Dendritic cell treated with granulocyte-macrophage colony-stimulating factor and Interleukin-4, amounts not matched to agents 40 ng/mL and 50 ng/mL, for 4 days (primary cell): ENCODE measurements around the gene MUC21.
"Not testable (repeated sequence)": the region's sequence is repeated elsewhere in the genome, so short reads cannot be mapped to it uniquely, and the experiment has no call there.

Source experiments
- H3K27ac Mint-ChIP-seq: one replicate; pipeline ENCODE4 v1.8.0; 2022; ENCODE audit warnings: mild to moderate bottlenecking, mixed read lengths
- H3K27me3 Mint-ChIP-seq: one replicate; pipeline ENCODE4 v1.8.0; 2022; ENCODE audit warnings: mild to moderate bottlenecking, mixed read lengths
- H3K36me3 Mint-ChIP-seq: one replicate; pipeline ENCODE4 v1.8.0; 2022; ENCODE audit warnings: low read depth, mixed read lengths
- H3K4me1 Mint-ChIP-seq: one replicate; pipeline ENCODE4 v1.8.0; 2022; ENCODE audit warnings: low read depth, mixed read lengths
- H3K4me3 Mint-ChIP-seq: one replicate; pipeline ENCODE4 v1.8.0; 2022; ENCODE audit warnings: mild to moderate bottlenecking, moderate library complexity, mixed read lengths
- H3K9me3 Mint-ChIP-seq: one replicate; pipeline ENCODE4 v1.8.0; 2022; ENCODE audit warnings: mixed read lengths
- intact Hi-C: fragments of 100-400 bp; cut with micrococcal nuclease; formaldehyde crosslinking; loops from one replicate; pipeline ENCODE4 v1.15.0; 2022

Gene MUC21

DNA sequence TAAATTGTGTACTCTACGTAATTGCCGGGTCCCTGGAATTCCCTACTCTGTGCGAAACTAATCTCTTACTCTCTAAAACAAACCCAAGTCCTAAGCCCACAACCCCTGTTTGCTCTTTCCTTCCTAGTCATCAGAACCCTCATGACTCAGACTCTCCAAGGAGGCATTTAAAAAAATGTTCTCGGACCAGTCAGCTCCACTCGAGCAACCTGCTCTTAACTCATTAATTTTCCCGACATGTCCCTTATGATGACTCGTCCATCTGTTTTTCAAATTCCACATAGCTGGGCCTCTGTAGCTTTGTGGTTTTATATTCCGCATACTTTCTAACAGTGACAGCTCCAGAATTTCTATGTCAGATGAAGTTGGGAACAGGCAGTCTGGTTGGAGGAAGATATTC lies 24.2 kb downstream of the MUC21 start:
- H3K4me3 Mint-ChIP-seq: no peak overlapping the region
- peaks cover 15% of the 10 kb centered on the region for H3K4me1 Mint-ChIP-seq
- no peaks in the 10 kb centered on the region for H3K36me3 Mint-ChIP-seq
- intact Hi-C loops: no loop called here
- no peaks in the 10 kb centered on the region for H3K9me3 Mint-ChIP-seq
- no peak overlapping the region for H3K27ac Mint-ChIP-seq
- H3K27me3 Mint-ChIP-seq: peaks cover 27% of the 10 kb centered on the region

DNA sequence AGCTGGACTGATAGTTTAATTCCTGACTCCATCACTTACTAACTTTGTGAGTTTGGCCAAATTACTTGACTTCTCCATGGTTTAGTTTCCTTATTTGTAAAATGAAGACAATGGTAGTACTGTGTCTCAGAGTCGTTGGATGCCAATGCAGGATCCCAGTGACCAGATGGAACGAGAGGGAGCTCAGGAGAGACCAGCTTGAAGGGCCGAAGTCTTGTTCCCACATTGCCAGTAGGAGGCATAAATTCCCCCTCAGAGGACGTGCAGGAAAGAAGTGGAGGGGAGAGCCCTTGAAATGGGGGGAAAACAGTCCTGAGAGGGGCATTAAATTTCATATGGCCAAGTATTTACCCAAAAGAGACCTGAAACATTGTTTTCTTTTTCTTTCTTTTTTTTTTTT lies 24.6 kb downstream of the MUC21 start:
- Mint-ChIP-seq H3K36me3 (no peaks in the 10 kb centered on the region), H3K9me3 (no peaks in the 10 kb centered on the region), H3K27me3 (peaks cover 31% of the 10 kb centered on the region), H3K4me3 (no peak overlapping the region), H3K27ac (no peak overlapping the region), H3K4me1 (peaks cover 15% of the 10 kb centered on the region)
- intact Hi-C loops: no loop called here

DNA sequence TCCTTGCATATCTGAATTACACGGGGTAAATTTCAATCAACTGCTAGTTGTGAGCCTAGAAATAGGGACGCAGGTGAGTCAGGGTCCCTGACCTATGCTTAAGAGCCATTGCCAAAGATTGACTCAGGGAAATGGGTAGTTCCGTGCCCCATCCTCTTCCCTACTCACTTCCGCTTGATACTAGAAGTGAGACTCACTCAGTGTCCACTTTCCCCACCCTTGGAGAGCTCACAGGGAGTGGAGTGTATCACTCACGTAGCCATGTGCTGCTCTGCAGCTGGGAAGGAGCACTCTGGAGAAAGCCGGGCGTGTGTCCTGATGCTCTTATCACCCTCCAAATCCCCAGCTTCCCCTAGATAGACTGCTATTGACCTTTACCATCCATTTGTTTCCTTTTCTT lies 26.2 kb downstream of the MUC21 start:
- Mint-ChIP-seq H3K27me3 (peaks cover 44% of the 10 kb centered on the region), H3K27ac (no peak overlapping the region), H3K36me3 (no peaks in the 10 kb centered on the region), H3K9me3 (no peaks in the 10 kb centered on the region), H3K4me3 (no peak overlapping the region), H3K4me1 (peaks cover 13% of the 10 kb centered on the region)
- intact Hi-C loops: no loop called here

DNA sequence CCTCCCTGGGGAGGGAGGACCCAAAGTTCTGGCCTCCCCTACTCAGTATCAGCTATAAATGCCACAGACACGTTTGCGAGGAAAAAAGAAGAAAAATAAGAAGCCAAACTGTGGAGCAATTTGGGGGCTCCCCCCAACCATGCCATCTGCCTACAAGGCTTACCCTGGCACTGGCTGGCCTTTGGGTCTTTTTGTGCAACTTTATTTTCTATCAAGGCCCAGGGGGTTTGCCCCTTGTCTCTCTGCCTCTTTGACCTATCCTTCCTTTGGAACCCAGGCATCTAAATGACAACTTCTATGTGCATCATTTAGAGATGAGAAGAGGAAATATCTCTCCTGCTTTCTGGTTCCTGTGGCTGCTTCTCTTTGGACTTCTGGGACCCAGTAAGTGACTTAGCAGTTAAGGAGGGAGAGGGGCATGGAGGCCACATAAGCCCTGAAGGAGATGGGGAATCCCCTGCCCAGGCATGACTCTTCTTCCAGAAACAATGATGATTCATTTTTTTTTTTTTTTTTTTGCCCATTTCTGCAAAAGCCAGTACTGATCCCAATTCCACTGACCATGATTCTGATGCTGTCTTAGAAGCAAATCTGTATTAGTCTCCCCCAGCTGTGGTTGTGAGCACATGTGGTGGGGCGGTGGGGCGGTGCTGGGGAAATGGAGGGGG lies 27.0 kb downstream of the MUC21 start, which contains the start of gene MUC22:
MUC22 (plus strand) TSS at position 82 of the 668 bp plus-strand sequence; CDS start at position 315, 233 bp downstream.
- no peaks in the 10 kb centered on the region for H3K9me3 Mint-ChIP-seq
- H3K27me3 Mint-ChIP-seq: peaks cover 45% of the 10 kb centered on the region
- H3K4me3 Mint-ChIP-seq: no peak within 1 kb of the TSS
- H3K36me3 Mint-ChIP-seq: no peaks in the 10 kb centered on the region
- intact Hi-C loops: no loop called here
- H3K27ac Mint-ChIP-seq: no peak within 1 kb of the TSS
- peaks cover 8% of the 10 kb centered on the region for H3K4me1 Mint-ChIP-seq

DNA sequence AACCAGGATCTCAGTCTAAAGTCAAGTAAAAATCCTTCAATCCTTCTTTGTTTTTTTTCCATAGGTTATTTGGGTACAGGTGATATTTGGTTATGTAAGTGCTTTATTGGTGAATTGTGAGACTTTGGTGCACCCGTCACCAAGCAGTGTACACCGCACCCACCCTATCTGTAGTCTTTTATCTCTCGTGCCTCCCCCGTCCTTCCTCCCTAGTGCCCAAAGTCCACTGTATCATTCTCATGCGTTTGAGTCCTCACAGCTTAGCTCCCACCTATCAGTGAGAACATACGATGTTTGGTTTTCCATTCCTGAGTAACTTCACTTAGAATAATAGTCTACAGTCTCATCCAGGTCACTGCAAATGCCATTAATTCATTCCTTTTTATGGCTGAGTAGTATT lies 27.6 kb downstream of the MUC21 start:
- intact Hi-C loops: no loop called here
- Mint-ChIP-seq H3K4me3 (no peak overlapping the region), H3K4me1 (peaks cover 8% of the 10 kb centered on the region), H3K36me3 (no peaks in the 10 kb centered on the region), H3K27me3 (peaks cover 44% of the 10 kb centered on the region), H3K27ac (no peak overlapping the region), H3K9me3 (no peaks in the 10 kb centered on the region)

DNA sequence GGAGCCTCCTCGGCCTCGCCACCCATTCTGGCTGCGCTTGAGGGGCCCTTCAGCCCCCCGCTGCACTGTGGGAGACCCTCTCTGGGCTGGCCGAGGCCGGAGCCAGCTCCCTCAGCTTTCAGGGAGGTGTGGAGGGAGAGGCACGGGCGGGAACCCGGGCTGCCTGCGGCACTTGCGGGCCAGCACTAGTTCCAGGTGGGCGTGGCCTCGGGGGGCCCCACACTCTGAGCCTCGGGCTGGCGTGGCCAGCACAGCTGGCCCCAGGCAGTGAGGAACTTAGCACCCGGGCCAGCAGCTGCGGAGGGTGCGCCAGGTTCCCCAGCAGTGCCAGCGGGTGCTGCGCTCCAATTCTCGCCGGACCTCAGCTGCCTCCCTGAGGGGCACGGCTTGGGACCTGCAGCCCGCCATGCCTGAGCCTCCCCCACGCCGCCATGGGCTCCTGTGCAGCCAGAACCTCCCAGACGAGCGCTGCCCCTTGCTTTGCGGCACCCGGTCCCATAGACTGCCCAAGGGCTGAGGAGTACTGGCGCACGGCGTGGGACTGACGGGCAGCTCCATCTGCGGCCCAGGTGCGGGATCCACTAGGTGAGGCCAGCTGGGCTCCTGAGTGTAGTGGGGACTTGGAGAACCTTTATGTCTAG lies 33.3 kb downstream of the MUC21 start:
- Mint-ChIP-seq H3K27ac (no peak overlapping the region), H3K4me1 (peaks cover 8% of the 10 kb centered on the region), H3K9me3 (no peaks in the 10 kb centered on the region), H3K4me3 (no peak overlapping the region), H3K27me3 (peaks cover 48% of the 10 kb centered on the region), H3K36me3 (no peaks in the 10 kb centered on the region)
- intact Hi-C loops: no loop called here

DNA sequence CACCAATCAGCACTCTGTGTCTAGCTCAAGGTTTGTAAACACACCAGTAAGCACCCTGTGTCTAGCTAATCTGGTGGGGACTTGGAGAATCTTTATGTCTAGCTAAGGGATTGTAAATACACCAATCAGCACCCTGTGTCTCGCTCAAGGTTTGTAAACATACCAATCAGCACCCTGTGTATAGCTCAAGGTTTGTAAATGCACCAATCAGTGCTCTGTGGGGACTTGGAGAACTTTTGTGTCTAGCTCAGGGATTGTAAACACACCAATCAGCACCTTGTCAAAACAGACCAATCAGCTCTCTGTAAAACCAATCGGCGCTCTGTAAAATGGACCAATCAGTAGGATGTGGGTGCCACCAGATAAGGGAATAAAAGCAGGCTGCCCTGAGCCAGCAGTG lies 33.9 kb downstream of the MUC21 start:
- peaks cover 44% of the 10 kb centered on the region for H3K27me3 Mint-ChIP-seq
- H3K9me3 Mint-ChIP-seq, H3K4me3 Mint-ChIP-seq, H3K36me3 Mint-ChIP-seq, H3K4me1 Mint-ChIP-seq, intact Hi-C loops, H3K27ac Mint-ChIP-seq: not testable (repeated sequence)

DNA sequence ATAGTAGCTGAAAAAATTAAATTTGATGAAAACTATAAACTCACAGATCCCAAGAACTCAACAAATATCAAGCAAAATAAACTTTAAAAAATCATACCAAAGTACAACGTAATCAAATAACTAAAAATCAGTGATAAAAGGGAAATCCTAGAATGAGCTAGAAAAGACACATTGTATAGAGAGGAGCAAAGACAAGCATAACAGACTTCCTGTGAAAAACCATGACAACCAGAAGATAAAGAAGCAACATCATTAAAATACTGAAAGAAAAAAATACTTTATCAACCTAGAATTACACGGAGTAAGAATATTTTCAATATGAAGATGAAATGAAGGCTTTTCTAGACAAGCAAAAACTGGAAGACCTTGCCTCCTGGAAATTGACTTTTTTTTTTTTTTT lies 36.5 kb downstream of the MUC21 start:
- Mint-ChIP-seq H3K4me1 (peaks cover 8% of the 10 kb centered on the region), H3K4me3 (no peak overlapping the region), H3K27me3 (peaks cover 36% of the 10 kb centered on the region), H3K36me3 (no peaks in the 10 kb centered on the region), H3K27ac (no peak overlapping the region), H3K9me3 (no peaks in the 10 kb centered on the region)
- intact Hi-C loops: no loop called here

DNA sequence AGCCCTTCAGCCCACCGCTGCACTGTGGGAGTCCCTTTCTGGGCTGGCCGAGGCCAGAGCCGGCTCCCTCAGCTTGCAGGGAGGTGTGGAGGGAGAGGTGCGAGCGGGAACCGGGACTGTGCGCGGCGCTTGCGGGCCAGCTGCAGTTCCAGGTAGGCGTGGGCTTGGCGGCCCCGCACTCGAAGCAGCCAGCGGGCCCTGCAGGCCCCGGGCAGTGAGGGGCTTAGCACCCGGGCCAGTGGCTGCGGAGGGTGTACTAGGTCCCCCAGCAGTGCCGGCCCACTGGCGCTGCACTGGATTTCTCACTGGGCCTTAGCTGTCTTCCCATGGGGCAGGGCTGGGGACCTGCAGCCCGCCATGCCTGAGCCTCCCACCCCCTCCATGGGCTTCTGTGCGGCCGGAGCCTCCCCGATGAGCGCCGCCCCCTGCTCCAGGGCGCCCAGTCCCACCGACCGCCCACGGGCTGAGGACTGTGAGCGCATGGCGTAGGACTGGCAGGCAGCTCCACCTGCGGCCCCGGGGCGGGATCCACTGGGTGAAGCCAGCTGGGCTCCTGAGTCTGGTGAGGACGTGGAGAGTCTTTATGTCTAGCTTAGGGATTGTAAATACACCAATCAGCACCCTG lies 37.2 kb downstream of the MUC21 start:
- not testable (repeated sequence) for H3K27ac Mint-ChIP-seq
- H3K27me3 Mint-ChIP-seq: peaks cover 38% of the 10 kb centered on the region

DNA sequence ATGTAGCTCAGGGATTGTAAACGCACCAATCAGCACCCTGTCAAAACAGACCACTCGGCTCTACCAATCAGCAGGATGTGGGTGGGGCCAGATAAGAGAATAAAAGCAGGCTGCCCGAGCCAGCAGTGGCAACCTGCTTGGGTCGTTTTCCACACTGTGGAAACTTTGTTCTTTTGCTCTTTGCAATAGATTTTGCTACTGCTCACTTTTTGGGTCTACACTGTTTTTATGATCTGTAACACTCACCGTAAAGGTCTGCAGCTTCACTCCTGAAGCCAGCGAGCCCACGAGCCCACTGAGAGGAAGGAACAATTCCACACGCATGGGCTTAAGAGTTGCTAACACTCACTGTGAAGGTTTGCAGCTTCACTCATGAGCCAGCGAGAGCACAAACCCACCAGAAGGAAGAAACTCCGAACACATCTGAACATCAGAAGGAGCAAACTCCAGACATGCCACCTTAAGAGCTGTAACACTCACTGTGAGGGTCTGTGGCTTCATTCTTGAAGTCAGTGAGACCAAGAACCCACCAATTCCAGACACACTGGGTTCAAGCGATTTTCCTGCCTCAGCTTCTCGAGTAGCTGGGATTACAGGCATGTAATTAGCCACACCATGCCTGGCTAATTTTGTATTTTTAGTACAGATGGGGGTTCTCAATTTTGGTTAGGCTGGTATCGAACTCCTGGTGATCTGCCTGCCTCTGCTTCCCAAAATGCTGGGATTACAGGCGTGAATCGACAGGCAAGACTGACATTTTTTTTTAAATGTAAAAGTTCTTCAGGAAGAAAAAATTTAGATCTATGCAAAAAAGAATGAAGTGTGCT lies 38.4 kb downstream of the MUC21 start:
- H3K36me3 Mint-ChIP-seq, H3K4me1 Mint-ChIP-seq, H3K4me3 Mint-ChIP-seq, H3K27ac Mint-ChIP-seq, intact Hi-C loops, H3K9me3 Mint-ChIP-seq: not testable (repeated sequence)
- H3K27me3 Mint-ChIP-seq: peaks cover 36% of the 10 kb centered on the region

More for the DNA sequence above, 37.2 kb downstream of the MUC21 start:
- H3K36me3 Mint-ChIP-seq, H3K4me1 Mint-ChIP-seq, H3K4me3 Mint-ChIP-seq, H3K9me3 Mint-ChIP-seq, intact Hi-C loops: not testable (repeated sequence)

DNA sequence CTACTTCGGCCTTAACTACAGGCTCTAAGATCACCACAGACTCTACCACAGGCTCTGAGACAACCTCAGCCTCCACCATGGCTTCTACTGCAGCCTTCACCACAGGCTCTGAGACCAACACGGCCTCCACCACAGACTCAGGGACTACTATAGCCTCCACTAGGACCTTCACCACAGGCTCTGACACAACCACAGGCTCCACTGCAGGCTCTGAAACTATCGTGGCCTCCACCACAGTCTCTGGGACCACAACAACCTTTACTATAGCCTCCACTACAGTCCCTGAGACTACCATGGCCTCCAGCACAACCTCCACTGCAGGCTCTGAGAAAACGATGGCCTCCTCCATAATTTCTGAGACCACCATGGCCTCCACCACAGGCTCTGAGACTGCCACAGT lies 42.1 kb downstream of the MUC21 start:
- Mint-ChIP-seq H3K27me3 (peaks cover 24% of the 10 kb centered on the region), H3K36me3 (no peaks in the 10 kb centered on the region), H3K27ac (no peak overlapping the region), H3K9me3 (no peaks in the 10 kb centered on the region), H3K4me1 (no peaks in the 10 kb centered on the region), H3K4me3 (no peak overlapping the region)
- intact Hi-C loops: no loop called here

DNA sequence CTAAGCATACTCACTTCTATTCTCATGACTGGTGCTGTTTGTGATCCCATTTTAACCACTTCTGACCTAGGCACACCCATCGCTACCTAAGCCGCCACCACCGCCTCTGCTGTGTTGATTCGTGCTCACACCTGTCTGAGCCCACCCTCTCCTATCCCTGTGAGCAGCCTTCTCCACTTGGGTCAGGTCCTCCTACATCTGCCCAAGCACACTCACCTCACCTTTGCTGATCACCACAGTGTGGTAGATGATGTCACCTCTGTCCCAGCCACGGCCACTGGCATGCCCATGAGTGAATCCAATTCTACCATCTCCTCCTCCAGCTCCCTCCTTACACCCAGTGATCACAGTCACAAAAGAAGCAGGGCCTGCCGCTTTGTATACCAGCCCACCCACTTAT lies 47.6 kb downstream of the MUC21 start:
- Mint-ChIP-seq H3K27ac (no peak overlapping the region), H3K36me3 (no peaks in the 10 kb centered on the region), H3K27me3 (peaks cover 28% of the 10 kb centered on the region), H3K4me1 (no peaks in the 10 kb centered on the region), H3K9me3 (no peaks in the 10 kb centered on the region), H3K4me3 (no peak overlapping the region)
- intact Hi-C loops: no loop called here

DNA sequence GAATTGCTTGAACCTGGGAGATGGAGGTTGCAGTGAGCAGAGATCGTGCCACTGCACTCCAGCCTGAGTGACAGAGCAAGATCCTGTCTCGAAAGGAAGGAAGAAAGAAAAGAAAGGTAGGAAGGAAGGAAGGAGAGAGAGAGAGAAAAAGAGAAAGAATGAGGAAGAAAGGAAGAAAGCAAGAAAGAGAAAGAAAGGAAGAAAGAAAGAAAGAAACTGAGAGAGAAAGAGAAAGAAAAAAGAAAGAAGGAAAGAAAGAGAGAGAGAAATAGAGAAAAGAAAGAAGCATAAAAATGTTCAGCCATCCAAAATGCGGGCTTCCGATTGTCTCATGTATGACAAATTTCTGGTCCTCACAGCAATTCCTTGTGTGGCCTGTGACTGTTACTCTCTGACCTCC lies 49.6 kb downstream of the MUC21 start:
- Mint-ChIP-seq H3K36me3 (no peaks in the 10 kb centered on the region), H3K4me1 (no peaks in the 10 kb centered on the region), H3K27ac (no peak overlapping the region), H3K27me3 (peaks cover 38% of the 10 kb centered on the region), H3K9me3 (no peaks in the 10 kb centered on the region), H3K4me3 (no peak overlapping the region)
- intact Hi-C loops: no loop called here
